Parathyroid adenoma (tissue), 2 donors: ENCODE results near the gene RAP1GAP2.
"Not testable (repeated sequence)": the region's sequence is repeated elsewhere in the genome, so short reads cannot be mapped to it uniquely, and the experiment has no call there.

Experiments
- H2AFZ ChIP-seq: fragments of 300-600 bp; sonication (generic); one replicate; pipeline ENCODE4 v1.7.0; 2017; ENCODE audit warnings: antibody characterized with exemption, mild to moderate bottlenecking
- H3K27ac ChIP-seq: fragments of 300-600 bp; sonication (generic); one replicate; pipeline ENCODE4 v1.7.0; 2017
- H3K27me3 ChIP-seq: fragments of 300-600 bp; sonication (generic); one replicate; pipeline ENCODE4 v1.7.0; 2017; ENCODE audit warnings: low read length; ENCODE audit not compliant: control insufficient read depth, insufficient read depth
- H3K36me3 ChIP-seq: fragments of 300-600 bp; sonication (generic); one replicate; pipeline ENCODE4 v1.7.0; 2017; ENCODE audit warnings: low read length; ENCODE audit not compliant: control insufficient read depth, insufficient read depth
- H3K4me1 ChIP-seq: fragments of 300-600 bp; sonication (generic); one replicate; pipeline ENCODE4 v1.7.0; 2017; ENCODE audit warnings: control low read depth
- H3K4me2 ChIP-seq: fragments of 300-600 bp; sonication (generic); one replicate; pipeline ENCODE4 v1.7.0; 2017; ENCODE audit warnings: low read length
- H3K4me3 ChIP-seq: fragments of 300-600 bp; sonication (generic); one replicate; pipeline ENCODE4 v1.7.0; 2017; ENCODE audit warnings: low read depth, low read length
- H3K79me2 ChIP-seq: fragments of 300-600 bp; sonication (generic); one replicate; pipeline ENCODE4 v1.7.0; 2017; ENCODE audit warnings: control low read depth
- H3K9ac ChIP-seq: fragments of 300-600 bp; sonication (generic); one replicate; pipeline ENCODE4 v1.7.0; 2017; ENCODE audit warnings: mild to moderate bottlenecking
- H3K9me3 ChIP-seq: fragments of 300-600 bp; sonication (generic); one replicate; pipeline ENCODE4 v1.7.0; 2017; ENCODE audit warnings: low read length; ENCODE audit not compliant: control insufficient read depth
- CTCF ChIP-seq: fragments of 300-600 bp; sonication (generic); IDR thresholded peaks from one replicate; pipeline ENCODE4 v1.7.0; 2017; ENCODE audit warnings: antibody characterized with exemption, mild to moderate bottlenecking
- donor health status: primary hyperparathyroidism.

The RAP1GAP2 gene

GRCh38 chr17:2985318-2985717 is 189.1 kb downstream of the RAP1GAP2 start:
- H3K79me2 ChIP-seq = no peaks in the 10 kb centered on the region
- no peaks in the 10 kb centered on the region for H3K36me3 ChIP-seq
- no peak overlapping the region for H3K27ac ChIP-seq
- H2AFZ ChIP-seq = no peak overlapping the region
- no peaks in the 10 kb centered on the region for H3K4me1 ChIP-seq
- no peaks in the 10 kb centered on the region for H3K9me3 ChIP-seq
- no peak for TF ChIP-seq CTCF
- no peak overlapping the region for H3K4me3 ChIP-seq
- H3K27me3 ChIP-seq = no peaks in the 10 kb centered on the region
- H3K4me2 ChIP-seq = no peak overlapping the region
- no peak overlapping the region for H3K9ac ChIP-seq

- Histone ChIP-seq H2AFZ (no peak overlapping the region), H3K9me3 (no peaks in the 10 kb centered on the region), H3K4me2 (no peak overlapping the region), H3K4me1 (no peaks in the 10 kb centered on the region), H3K9ac (no peak overlapping the region), H3K4me3 (no peak overlapping the region), H3K79me2 (no peaks in the 10 kb centered on the region), H3K36me3 (no peaks in the 10 kb centered on the region), H3K27me3 (no peaks in the 10 kb centered on the region), H3K27ac (no peak overlapping the region)
- no peak for TF ChIP-seq CTCF
Observed at GRCh38 chr17:2986925-2987324, 190.7 kb downstream of the RAP1GAP2 start.

GRCh38 chr17:2989396-2989795 is 193.2 kb downstream of the RAP1GAP2 start:
- H3K4me2 ChIP-seq, H3K4me3 ChIP-seq, H3K4me1 ChIP-seq, H3K27ac ChIP-seq, H2AFZ ChIP-seq, H3K79me2 ChIP-seq, H3K9ac ChIP-seq, H3K9me3 ChIP-seq, H3K27me3 ChIP-seq, H3K36me3 ChIP-seq: not testable (repeated sequence)

GRCh38 chr17:2989855-2990254 is 193.6 kb downstream of the RAP1GAP2 start:
- no peaks in the 10 kb centered on the region for H3K79me2 ChIP-seq
- H3K27me3 ChIP-seq = no peaks in the 10 kb centered on the region
- no peak overlapping the region for H2AFZ ChIP-seq
- TF ChIP-seq CTCF = no peak
- H3K36me3 ChIP-seq = no peaks in the 10 kb centered on the region
- H3K9me3 ChIP-seq = no peaks in the 10 kb centered on the region
- no peak overlapping the region for H3K27ac ChIP-seq
- H3K4me1 ChIP-seq = no peaks in the 10 kb centered on the region
- H3K9ac ChIP-seq = no peak overlapping the region
- H3K4me2 ChIP-seq = no peak overlapping the region
- H3K4me3 ChIP-seq = no peak overlapping the region

GRCh38 chr17:2990396-2990795 is 194.2 kb downstream of the RAP1GAP2 start:
- Histone ChIP-seq H3K36me3 (no peaks in the 10 kb centered on the region), H3K79me2 (no peaks in the 10 kb centered on the region), H3K4me2 (no peak overlapping the region), H2AFZ (no peak overlapping the region), H3K4me3 (no peak overlapping the region), H3K27me3 (no peaks in the 10 kb centered on the region), H3K27ac (no peak overlapping the region), H3K9me3 (no peaks in the 10 kb centered on the region), H3K4me1 (peaks cover 3% of the 10 kb centered on the region), H3K9ac (no peak overlapping the region)
- no peak for TF ChIP-seq CTCF

GRCh38 chr17:2991396-2992180 is 195.3 kb downstream of the RAP1GAP2 start:
- not testable (repeated sequence) for H3K4me3 ChIP-seq, H3K36me3 ChIP-seq, H3K27ac ChIP-seq, H3K79me2 ChIP-seq, H3K9me3 ChIP-seq, H3K4me1 ChIP-seq, H2AFZ ChIP-seq, H3K9ac ChIP-seq, H3K27me3 ChIP-seq, H3K4me2 ChIP-seq
